ENCODE measurements around the gene NOS2. TPM values are rescaled to one million over a fixed set of nuclear protein-coding genes. Genes with fewer than 3 reads are reported as not detected.
"Not testable (repeated sequence)": the region's sequence is repeated elsewhere in the genome, so short reads cannot be mapped to it uniquely, and the experiment has no call there.

Gene NOS2
- total RNA-seq, 2 donors from 2014 or later = 0.26 to 0.33 TPM

GRCh38 chr17:27836651-27837050 is 36.3 kb upstream of the NOS2 start:
- H3K27ac ChIP-seq = no peak overlapping the region
- TF ChIP-seq POLR2A (IDR thresholded peaks at IDR 0.05) = no peak
- TF ChIP-seq CTCF (IDR thresholded peaks at IDR 0.05) = no peak
- no peaks in the 10 kb centered on the region for H3K36me3 ChIP-seq (replicated peaks in 1 of 2; ENCODE audit: insufficient read depth in 1 of 2, low read depth in 2 of 2)
- H3K4me3 ChIP-seq = no peak overlapping the region
- ATAC-seq (no peak), DNase-seq (no peak)
- intact Hi-C loops (cut with DNase I) = no loop called here
- no peaks in the 10 kb centered on the region for H3K4me1 ChIP-seq
- no peaks in the 10 kb centered on the region for H3K27me3 ChIP-seq
- no peaks in the 10 kb centered on the region for H3K9me3 ChIP-seq

- Histone ChIP-seq H3K4me3 (no peak overlapping the region), H3K36me3 (replicated peaks in 1 of 2; ENCODE audit: insufficient read depth in 1 of 2, low read depth in 2 of 2) (no peaks in the 10 kb centered on the region), H3K9me3 (no peaks in the 10 kb centered on the region), H3K4me1 (peaks cover 4% of the 10 kb centered on the region), H3K27me3 (no peaks in the 10 kb centered on the region), H3K27ac (no peak overlapping the region)
- TF ChIP-seq CTCF (IDR thresholded peaks at IDR 0.05) (no peak), POLR2A (IDR thresholded peaks at IDR 0.05) (no peak)
- WGBS, 2 donors = 85 to 87% methylated on average over 3 of the region's 3 CpGs
- intact Hi-C loops (cut with DNase I) = no loop called here
- no peak for ATAC-seq
- no peak for DNase-seq
Observed at GRCh38 chr17:27834571-27834970, 34.2 kb upstream of the NOS2 start.

GRCh38 chr17:27832831-27833230 is 32.5 kb upstream of the NOS2 start:
- DNase-seq (no peak), ATAC-seq (no peak)
- intact Hi-C loops (cut with DNase I) = no loop called here

GRCh38 chr17:27829888-27830287 is 29.6 kb upstream of the NOS2 start:
- DNase-seq = peak; percentile 50 to 62 (median 56)
- not testable (repeated sequence) for H3K27me3 ChIP-seq

More at GRCh38 chr17:27832831-27833230, 32.5 kb upstream of the NOS2 start:
- no peak for TF ChIP-seq CTCF (IDR thresholded peaks at IDR 0.05)
- TF ChIP-seq POLR2A (IDR thresholded peaks at IDR 0.05) = no peak
- no peak overlapping the region for H3K27ac ChIP-seq
- H3K4me1 ChIP-seq = peaks cover 8% of the 10 kb centered on the region
- no peaks in the 10 kb centered on the region for H3K9me3 ChIP-seq
- H3K27me3 ChIP-seq = no peaks in the 10 kb centered on the region
- H3K4me3 ChIP-seq = no peak overlapping the region
- H3K36me3 ChIP-seq (replicated peaks in 1 of 2; ENCODE audit: insufficient read depth in 1 of 2, low read depth in 2 of 2) = no peaks in the 10 kb centered on the region

GRCh38 chr17:27829143-27829711 is 28.9 kb upstream of the NOS2 start:
- H3K4me1 ChIP-seq = peaks cover 19% of the 10 kb centered on the region
- H3K9me3 ChIP-seq; H3K36me3 ChIP-seq (replicated peaks in 1 of 2; ENCODE audit: insufficient read depth in 1 of 2, low read depth in 2 of 2); ATAC-seq; H3K27ac ChIP-seq; H3K4me3 ChIP-seq; H3K27me3 ChIP-seq; DNase-seq; intact Hi-C loops (cut with DNase I): not testable (repeated sequence)
- WGBS, 2 donors = no CpG with 5 or more reads among the region's 2 CpGs

More at GRCh38 chr17:27829888-27830287, 29.6 kb upstream of the NOS2 start:
- peak; percentile 91 for ATAC-seq
- H3K36me3 ChIP-seq (replicated peaks in 1 of 2; ENCODE audit: insufficient read depth in 1 of 2, low read depth in 2 of 2); H3K9me3 ChIP-seq; intact Hi-C loops (cut with DNase I); H3K4me3 ChIP-seq: not testable (repeated sequence)
- H3K4me1 ChIP-seq = peaks cover 15% of the 10 kb centered on the region
- 0% methylated on average over 1 of the region's 1 CpG; no CpG with 5 or more reads in 1 of the 2 donors for WGBS, 2 donors
- peak overlapping the region in 2 of 4 donors; percentile 7 to 29 for H3K27ac ChIP-seq

- intact Hi-C loops (cut with DNase I) = no loop called here
- no peak overlapping the region for H3K4me3 ChIP-seq
- TF ChIP-seq CTCF (IDR thresholded peaks at IDR 0.05) = no peak
- no peak for TF ChIP-seq POLR2A (IDR thresholded peaks at IDR 0.05)
- DNase-seq = no peak
- no peaks in the 10 kb centered on the region for H3K27me3 ChIP-seq
- ATAC-seq = no peak
- H3K27ac ChIP-seq = no peak overlapping the region
- H3K4me1 ChIP-seq = peaks cover 19% of the 10 kb centered on the region
- no peaks in the 10 kb centered on the region for H3K36me3 ChIP-seq (replicated peaks in 1 of 2; ENCODE audit: insufficient read depth in 1 of 2, low read depth in 2 of 2)
- no peaks in the 10 kb centered on the region for H3K9me3 ChIP-seq
- 44 to 48% methylated on average over 5 of the region's 5 CpGs for WGBS, 2 donors
Observed at GRCh38 chr17:27825459-27825858, 25.1 kb upstream of the NOS2 start.
